Measurements from ENCODE around the gene PLXNA3.

Gene PLXNA3

GRCh38 chrX:154434394-154435168 lies 23.5 kb upstream of the PLXNA3 start:
- DNase-seq (ENCODE audit: insufficient read length, low spot score): no peak
- no peak for FAIRE-seq
- no peak for TF ChIP-seq PAX5 (IDR thresholded peaks at IDR 0.05; ENCODE audit: insufficient read depth, low read length, severe bottlenecking)
- TF ChIP-seq SPI1 (IDR thresholded peaks at IDR 0.05; ENCODE audit: low read depth, low read length): no peak
- no peak for TF ChIP-seq TAF1 (IDR thresholded peaks at IDR 0.05; ENCODE audit: low read depth, low read length)
- no peak for TF ChIP-seq POLR2A (IDR thresholded peaks at IDR 0.05; ENCODE audit: low read depth, low read length)
- TF ChIP-seq POU2F2 (IDR thresholded peaks at IDR 0.05; ENCODE audit: low read depth, low read length): no peak
- TF ChIP-seq POLR2AphosphoS5 (IDR thresholded peaks at IDR 0.05; ENCODE audit: low read depth, low read length): no peak

- DNase-seq (ENCODE audit: insufficient read length, low spot score) (no peak), FAIRE-seq (no peak)
- TF ChIP-seq POLR2AphosphoS5 (IDR thresholded peaks at IDR 0.05; ENCODE audit: low read depth, low read length) (no peak), POLR2A (IDR thresholded peaks at IDR 0.05; ENCODE audit: low read depth, low read length) (no peak), SPI1 (IDR thresholded peaks at IDR 0.05; ENCODE audit: low read depth, low read length) (no peak), PAX5 (IDR thresholded peaks at IDR 0.05; ENCODE audit: insufficient read depth, low read length, severe bottlenecking) (no peak), TAF1 (IDR thresholded peaks at IDR 0.05; ENCODE audit: low read depth, low read length) (no peak), POU2F2 (IDR thresholded peaks at IDR 0.05; ENCODE audit: low read depth, low read length) (no peak)
Observed at GRCh38 chrX:154435171-154435733, 22.8 kb upstream of the PLXNA3 start.

DNA sequence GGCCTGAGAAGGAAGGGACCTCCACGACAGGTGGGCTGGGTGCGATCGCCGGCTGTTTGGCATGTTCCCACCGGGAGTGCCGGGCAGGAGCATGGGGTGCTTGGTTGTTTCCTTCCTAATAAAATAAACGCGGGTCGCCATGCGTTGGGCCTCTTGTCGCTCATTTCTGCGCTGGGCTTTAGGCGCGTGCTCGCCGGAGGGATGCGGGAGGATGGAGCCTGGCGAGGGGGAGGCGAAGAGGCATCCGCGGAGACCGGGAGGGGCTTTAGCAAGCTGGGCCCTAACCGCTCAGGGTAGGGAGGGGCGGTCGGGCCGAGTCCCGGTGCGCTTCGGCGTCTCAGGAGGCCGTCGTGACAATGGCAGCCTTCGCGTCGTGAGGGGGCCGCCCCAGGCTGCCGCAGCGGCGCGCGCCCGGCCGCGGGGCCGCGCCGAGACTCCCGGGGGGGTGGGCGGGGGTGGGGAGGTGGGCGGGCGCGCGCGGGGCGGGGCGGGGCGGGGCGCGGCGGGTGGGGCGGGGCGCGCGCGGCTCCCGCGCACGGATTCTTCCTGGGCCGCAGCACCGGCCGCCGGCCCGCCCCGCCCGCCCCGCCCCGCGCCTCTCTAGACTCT lies 21.6 kb upstream of the PLXNA3 start:
- no peak for FAIRE-seq

DNA sequence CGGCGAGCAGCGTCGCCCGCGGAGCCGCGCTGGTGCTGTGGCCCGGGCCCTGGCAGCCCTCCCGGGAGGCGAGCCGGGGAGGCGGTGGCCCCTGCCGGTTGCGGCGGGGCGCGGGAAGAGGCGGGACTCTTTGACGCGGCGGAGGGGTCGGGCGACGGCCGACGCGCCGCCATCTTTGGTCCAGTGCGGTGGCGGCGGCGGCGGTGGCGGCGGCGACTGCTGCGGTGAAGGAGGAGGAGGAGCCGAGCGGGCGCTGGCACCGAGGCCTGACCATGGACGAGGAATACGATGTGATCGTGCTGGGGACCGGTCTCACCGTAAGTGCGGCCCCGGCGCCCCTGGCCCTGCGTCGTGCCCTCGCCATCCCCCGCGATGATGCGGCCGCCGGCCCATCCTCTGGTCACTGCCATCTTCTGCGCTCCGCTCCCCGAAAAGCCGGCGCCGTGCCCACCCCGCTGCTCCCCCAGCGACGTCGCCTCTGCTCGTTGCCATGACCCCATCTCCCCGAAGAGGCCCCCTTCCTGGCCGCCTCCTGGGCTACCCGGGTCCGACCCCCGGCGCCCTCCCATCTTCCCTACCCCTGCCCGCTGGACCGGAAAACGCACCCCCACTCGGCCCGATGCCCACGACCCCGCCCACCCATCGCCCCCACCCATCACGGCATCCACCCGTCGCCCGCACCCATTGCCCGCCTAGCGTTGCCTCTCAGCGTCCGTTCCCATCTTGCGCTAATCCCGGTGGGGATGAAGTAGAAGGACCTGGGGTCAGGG lies 20.9 kb upstream of the PLXNA3 start, which contains the start of gene GDI1:
TSS of gene GDI1 (plus strand) at position 172 of the 770 bp plus-strand sequence. CDS start at position 273, 101 bp downstream.
- TF ChIP-seq POLR2AphosphoS5 (IDR thresholded peaks at IDR 0.05; ENCODE audit: low read depth, low read length) (no peak), TAF1 (IDR thresholded peaks at IDR 0.05; ENCODE audit: low read depth, low read length) (0 out of 2 replicates have a peak, but pooled peaks have one; percentile 42)
- DNase-seq (ENCODE audit: insufficient read length, low spot score) (no peak), FAIRE-seq (peak; percentile 61)

More for the DNA sequence above, 21.6 kb upstream of the PLXNA3 start:
- TF ChIP-seq POU2F2 (IDR thresholded peaks at IDR 0.05; ENCODE audit: low read depth, low read length): no peak
- TF ChIP-seq SPI1 (IDR thresholded peaks at IDR 0.05; ENCODE audit: low read depth, low read length): no peak
- TF ChIP-seq PAX5 (IDR thresholded peaks at IDR 0.05; ENCODE audit: insufficient read depth, low read length, severe bottlenecking): no peak
- TF ChIP-seq POLR2A (IDR thresholded peaks at IDR 0.05; ENCODE audit: low read depth, low read length): no peak
- DNase-seq (ENCODE audit: insufficient read length, low spot score): peak; percentile 75

GRCh38 chrX:154437971-154438893 lies 19.8 kb upstream of the PLXNA3 start:
- DNase-seq (ENCODE audit: insufficient read length, low spot score) (no peak), FAIRE-seq (peak; percentile 83)
- TF ChIP-seq SPI1 (IDR thresholded peaks at IDR 0.05; ENCODE audit: low read depth, low read length) (no peak), POU2F2 (IDR thresholded peaks at IDR 0.05; ENCODE audit: low read depth, low read length) (no peak)

DNA sequence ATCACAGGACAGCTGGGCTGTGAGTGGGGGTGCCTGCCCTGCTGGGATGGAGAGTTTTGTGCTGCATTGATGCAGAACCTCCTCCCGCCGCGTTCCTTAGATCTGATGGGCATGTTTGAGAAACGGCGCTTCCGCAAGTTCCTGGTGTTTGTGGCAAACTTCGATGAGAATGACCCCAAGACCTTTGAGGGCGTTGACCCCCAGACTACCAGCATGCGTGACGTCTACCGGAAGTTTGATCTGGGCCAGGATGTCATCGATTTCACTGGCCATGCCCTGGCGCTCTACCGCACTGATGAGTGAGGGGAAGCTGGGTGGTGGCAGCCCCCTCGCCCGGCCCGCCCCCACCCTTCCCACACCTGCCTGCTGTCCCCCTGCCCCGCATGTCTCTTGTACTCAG lies 18.2 kb upstream of the PLXNA3 start:
- FAIRE-seq (no peak), DNase-seq (ENCODE audit: insufficient read length, low spot score) (no peak)
- TF ChIP-seq TAF1 (IDR thresholded peaks at IDR 0.05; ENCODE audit: low read depth, low read length) (no peak), POU2F2 (IDR thresholded peaks at IDR 0.05; ENCODE audit: low read depth, low read length) (no peak), SPI1 (IDR thresholded peaks at IDR 0.05; ENCODE audit: low read depth, low read length) (no peak), POLR2A (IDR thresholded peaks at IDR 0.05; ENCODE audit: low read depth, low read length) (no peak), POLR2AphosphoS5 (IDR thresholded peaks at IDR 0.05; ENCODE audit: low read depth, low read length) (no peak), PAX5 (IDR thresholded peaks at IDR 0.05; ENCODE audit: insufficient read depth, low read length, severe bottlenecking) (no peak)

DNA sequence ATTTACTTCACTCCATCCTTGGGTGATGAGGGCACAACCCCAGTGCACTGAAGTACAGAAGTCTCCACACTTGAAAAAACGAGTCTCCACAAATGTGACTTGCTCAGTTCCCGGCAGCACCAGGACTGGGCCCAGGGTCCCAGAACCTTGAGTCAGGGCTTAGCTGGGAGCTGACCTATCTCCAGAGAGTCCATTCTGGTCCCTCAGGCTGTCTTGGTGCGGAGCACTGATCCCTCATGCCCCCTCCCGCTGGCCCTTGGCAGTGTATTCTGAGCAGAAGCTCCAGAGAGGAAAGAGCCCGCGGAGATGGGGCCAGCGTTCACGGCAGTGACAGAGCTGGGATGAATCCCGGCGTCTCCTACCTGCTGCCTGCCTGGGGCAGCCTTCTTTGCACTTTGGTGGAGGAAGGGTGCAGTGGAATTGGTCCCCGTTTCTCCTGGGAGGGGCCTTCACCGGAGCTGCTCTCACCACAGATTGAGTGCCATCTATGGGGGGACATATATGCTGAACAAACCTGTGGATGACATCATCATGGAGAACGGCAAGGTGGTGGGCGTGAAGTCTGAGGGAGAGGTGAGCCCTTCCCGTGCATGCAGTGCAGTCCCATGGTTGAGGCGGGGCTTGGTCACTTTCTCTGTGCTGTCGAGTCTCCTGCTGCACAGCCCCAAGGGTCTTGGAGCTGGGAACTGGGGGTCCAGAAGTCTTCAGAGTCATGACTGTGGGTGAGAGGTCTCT lies 17.3 kb upstream of the PLXNA3 start:
- DNase-seq (ENCODE audit: insufficient read length, low spot score) (no peak), FAIRE-seq (peak; percentile 40)
- TF ChIP-seq SPI1 (IDR thresholded peaks at IDR 0.05; ENCODE audit: low read depth, low read length) (no peak), TAF1 (IDR thresholded peaks at IDR 0.05; ENCODE audit: low read depth, low read length) (no peak), POLR2AphosphoS5 (IDR thresholded peaks at IDR 0.05; ENCODE audit: low read depth, low read length) (no peak), POLR2A (IDR thresholded peaks at IDR 0.05; ENCODE audit: low read depth, low read length) (no peak)

DNA sequence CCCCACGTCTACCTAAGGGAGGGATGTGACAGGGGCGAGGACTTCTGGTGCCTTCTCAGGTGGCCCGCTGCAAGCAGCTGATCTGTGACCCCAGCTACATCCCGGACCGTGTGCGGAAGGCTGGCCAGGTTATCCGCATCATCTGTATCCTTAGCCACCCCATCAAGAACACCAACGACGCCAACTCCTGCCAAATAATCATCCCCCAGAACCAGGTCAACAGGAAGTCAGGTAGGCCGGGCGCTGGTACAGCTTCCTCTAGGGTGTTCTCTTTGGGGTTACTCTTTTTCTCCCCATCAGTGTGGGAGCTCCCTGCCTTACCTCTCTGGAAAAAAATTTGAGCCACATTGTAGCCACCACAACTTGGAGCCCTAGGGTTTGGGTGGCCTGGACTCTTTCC lies 16.5 kb upstream of the PLXNA3 start:
- no peak for DNase-seq (ENCODE audit: insufficient read length, low spot score)
- FAIRE-seq: no peak
- no peak for TF ChIP-seq TAF1 (IDR thresholded peaks at IDR 0.05; ENCODE audit: low read depth, low read length)

All from GM12891 (cell line).